Ovary (tissue), 3 donors: ENCODE data around the gene PRDM15.

Experiments used
- EP300 ChIP-seq: sonication (generic); formaldehyde crosslinking; IDR thresholded peaks from one replicate; pipeline ENCODE4 v1.6.1; 2017; ENCODE audit warnings: antibody characterized with exemption
- POLR2A ChIP-seq: fragments of 450-650 bp; IDR thresholded peaks from one replicate; pipeline ENCODE4 v1.6.1; 2017; ENCODE audit warnings: antibody characterized with exemption, mild to moderate bottlenecking, moderate library complexity
- TF ChIP-seq, protein P1 (sequence below), 3 donors: fragments of 450-650 bp in 2 of 3; fragments of 200-600 bp in 1 of 3; IDR thresholded peaks; one replicate each; pipeline versions ENCODE4 v1.5.1 to v1.8.0; 2016 to 2022; ENCODE audit warnings: antibody characterized with exemption in 3 of 3, mild to moderate bottlenecking in 1 of 3
- donor health status: DM: no; HTN: no; CAD: no.

DNA sequence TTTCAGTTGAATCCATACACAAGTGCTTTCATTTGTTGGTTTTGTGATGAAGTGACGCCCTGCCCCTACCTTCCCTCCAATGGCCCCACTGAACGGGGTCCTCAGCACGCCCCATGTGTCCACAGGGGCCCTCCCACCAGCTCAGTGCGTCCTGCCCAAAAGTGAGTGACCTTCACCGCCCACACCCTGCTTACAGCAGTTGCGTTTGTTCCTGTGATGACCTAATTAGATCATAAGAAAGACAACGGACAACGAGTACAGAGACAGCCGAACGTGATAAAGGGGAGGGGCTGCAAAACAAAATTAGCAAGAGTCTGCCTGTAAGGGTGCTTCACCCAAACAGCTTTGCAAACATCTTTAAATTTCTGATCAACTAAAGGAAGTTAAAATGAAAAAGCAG is 74.1 kb downstream of the PRDM15 start:
- TF ChIP-seq POLR2A (no peak), EP300 (no peak)
- TF ChIP-seq, protein P1, sequence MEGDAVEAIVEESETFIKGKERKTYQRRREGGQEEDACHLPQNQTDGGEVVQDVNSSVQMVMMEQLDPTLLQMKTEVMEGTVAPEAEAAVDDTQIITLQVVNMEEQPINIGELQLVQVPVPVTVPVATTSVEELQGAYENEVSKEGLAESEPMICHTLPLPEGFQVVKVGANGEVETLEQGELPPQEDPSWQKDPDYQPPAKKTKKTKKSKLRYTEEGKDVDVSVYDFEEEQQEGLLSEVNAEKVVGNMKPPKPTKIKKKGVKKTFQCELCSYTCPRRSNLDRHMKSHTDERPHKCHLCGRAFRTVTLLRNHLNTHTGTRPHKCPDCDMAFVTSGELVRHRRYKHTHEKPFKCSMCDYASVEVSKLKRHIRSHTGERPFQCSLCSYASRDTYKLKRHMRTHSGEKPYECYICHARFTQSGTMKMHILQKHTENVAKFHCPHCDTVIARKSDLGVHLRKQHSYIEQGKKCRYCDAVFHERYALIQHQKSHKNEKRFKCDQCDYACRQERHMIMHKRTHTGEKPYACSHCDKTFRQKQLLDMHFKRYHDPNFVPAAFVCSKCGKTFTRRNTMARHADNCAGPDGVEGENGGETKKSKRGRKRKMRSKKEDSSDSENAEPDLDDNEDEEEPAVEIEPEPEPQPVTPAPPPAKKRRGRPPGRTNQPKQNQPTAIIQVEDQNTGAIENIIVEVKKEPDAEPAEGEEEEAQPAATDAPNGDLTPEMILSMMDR (IDR thresholded peaks at IDR 0.05) = no peak
